Measurements from ENCODE around the gene ARHGEF4. TPM values are rescaled to one million over a fixed set of nuclear protein-coding genes. Genes with fewer than 3 reads are reported as not detected.

Gene ARHGEF4
- total RNA-seq, 1 donor from 2014 or later, result 74.8 TPM

DNA sequence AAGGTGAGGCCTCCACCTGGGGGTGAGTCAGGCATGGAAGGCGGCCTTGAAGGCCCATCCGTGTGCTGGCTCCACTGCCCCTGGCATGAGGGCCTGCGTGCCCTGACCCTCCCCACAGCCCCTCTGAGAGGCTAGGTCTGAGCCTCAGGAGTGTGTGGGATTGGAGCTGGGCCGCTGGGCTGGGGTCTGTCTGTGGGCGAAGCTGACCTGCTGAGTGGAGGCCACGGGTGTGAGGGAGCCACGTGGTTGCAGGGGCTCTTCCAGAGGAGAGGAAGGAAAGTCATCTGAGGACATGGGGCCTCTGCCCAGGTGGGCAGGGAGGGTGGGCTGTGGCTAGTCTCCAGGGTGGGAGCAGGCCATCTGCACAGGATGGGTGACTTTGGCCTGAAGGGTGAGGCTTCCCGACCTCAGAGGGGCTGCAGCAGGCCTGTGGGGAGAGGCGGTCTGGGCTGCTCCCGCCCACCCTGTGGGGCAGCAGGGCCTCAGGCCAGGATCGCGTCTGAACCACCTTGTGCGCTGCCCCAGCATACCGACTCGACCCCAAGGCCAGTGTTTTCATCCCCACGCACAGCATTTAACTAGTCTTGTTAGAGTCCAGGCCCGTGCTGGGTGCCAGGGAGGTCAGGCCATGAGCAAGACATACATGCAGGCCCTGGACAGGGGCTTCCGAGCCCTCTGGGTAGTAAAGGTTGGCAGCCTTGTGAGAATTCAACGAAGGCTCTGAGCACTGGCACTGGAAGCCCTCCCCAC is 11.2 kb downstream of the ARHGEF4 start:
- no peak for FAIRE-seq
- peaks cover 2% of the 10 kb centered on the region for H3K36me3 ChIP-seq (ENCODE audit: control insufficient read depth, insufficient read depth, low read length)
- H3K27me3 ChIP-seq (ENCODE audit: control insufficient read depth, insufficient read depth, low read length), result no peaks in the 10 kb centered on the region
- DNase-seq (ENCODE audit: low read depth), result no peak
- no peak overlapping the region for H3K4me3 ChIP-seq (ENCODE audit: low read depth, low read length)
- no peak for TF ChIP-seq CTCF (IDR thresholded peaks at IDR 0.05; ENCODE audit: insufficient read depth, low read length, severe bottlenecking)

DNA sequence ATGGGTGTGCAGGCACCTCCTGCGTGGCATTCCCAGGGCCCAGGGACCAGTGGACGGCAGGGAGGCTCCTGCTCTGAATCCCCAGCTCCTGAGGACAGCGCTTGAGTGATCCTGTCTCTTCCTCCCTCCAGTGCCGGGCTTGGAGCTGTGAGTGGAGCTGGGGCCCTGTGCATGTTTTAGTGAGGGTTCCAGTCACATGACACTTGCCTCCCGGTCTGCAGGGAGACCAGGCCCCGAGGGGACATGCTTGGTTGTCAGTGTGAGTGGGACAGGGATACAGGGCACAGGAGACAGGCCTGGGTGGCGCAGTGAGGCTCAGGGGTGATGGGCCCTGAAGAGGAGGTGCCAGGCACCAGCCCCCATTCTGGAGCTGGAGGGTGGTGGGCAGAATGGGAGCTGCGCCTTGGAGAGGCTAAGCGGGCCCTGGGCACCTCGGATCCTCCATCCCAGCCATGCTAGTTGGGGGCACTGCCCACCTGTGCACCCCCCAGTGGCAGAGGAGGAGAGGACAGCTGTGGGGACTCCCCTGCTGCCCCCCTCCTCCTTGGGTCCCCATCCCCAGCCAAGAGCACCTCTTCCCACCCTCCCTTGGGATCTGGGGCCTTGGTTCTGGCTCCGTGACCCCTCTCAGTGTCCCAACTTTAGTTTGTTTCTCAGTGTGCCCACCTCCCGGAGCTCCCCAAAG is 12.0 kb downstream of the ARHGEF4 start:
- peaks cover 2% of the 10 kb centered on the region for H3K36me3 ChIP-seq (ENCODE audit: control insufficient read depth, insufficient read depth, low read length)
- no peak for DNase-seq (ENCODE audit: low read depth)
- H3K27me3 ChIP-seq (ENCODE audit: control insufficient read depth, insufficient read depth, low read length), result no peaks in the 10 kb centered on the region
- no peak for FAIRE-seq
- TF ChIP-seq CTCF (IDR thresholded peaks at IDR 0.05; ENCODE audit: insufficient read depth, low read length, severe bottlenecking), result peak; percentile 1
- no peak overlapping the region for H3K4me3 ChIP-seq (ENCODE audit: low read depth, low read length)

- no peak overlapping the region for H3K4me3 ChIP-seq (ENCODE audit: low read depth, low read length)
- peaks cover 2% of the 10 kb centered on the region for H3K36me3 ChIP-seq (ENCODE audit: control insufficient read depth, insufficient read depth, low read length)
- no peaks in the 10 kb centered on the region for H3K27me3 ChIP-seq (ENCODE audit: control insufficient read depth, insufficient read depth, low read length)
- FAIRE-seq (no peak), DNase-seq (ENCODE audit: low read depth) (no peak)
- TF ChIP-seq CTCF (IDR thresholded peaks at IDR 0.05; ENCODE audit: insufficient read depth, low read length, severe bottlenecking), result no peak
Measured at GRCh38 chr2:130849896-130850787, 13.4 kb downstream of the ARHGEF4 start.

DNA sequence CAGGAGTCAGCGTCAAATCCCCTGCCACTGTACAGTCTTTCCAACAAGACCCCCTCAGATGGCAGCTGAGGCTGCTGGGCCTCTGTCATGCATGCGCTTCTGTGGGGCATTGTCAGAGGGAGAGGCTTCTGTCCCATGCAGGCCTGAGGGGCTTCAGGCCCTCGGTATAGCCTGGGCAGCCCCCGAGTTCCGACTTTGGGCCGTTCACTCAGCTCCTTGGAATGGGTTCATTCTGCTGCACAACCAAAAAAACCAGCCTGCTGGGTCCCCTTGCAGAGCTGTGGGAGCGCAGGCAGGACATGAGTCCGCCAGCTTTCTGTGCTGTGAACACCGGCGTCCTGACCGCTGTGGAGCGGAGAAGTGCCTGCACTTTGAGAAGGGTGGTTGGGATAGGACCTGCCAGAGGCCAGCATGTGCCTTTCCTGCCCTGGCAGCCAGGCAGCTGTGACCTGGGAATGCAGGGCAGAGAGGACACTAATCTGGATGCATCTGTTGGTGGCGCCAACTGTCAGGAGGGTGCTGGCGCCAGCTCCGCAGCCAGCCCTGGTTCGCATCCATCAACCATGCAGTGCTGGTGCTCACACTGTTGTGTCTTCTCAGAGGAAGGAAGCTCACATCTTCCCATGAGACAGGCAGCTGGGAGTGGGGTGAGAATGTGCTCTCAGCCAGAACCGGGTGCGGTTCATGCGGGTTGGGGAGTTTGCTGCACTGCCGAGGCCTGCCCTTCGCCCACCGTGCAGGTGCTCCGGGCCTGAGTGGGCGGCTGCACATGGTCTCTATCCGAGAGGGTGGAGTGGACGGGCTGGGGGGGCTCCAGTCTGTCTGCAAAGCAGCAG is 14.3 kb downstream of the ARHGEF4 start:
- DNase-seq (ENCODE audit: low read depth) (no peak), FAIRE-seq (no peak)
- Histone ChIP-seq H3K36me3 (ENCODE audit: control insufficient read depth, insufficient read depth, low read length) (peaks cover 2% of the 10 kb centered on the region), H3K27me3 (ENCODE audit: control insufficient read depth, insufficient read depth, low read length) (no peaks in the 10 kb centered on the region), H3K4me3 (ENCODE audit: low read depth, low read length) (no peak overlapping the region)
- TF ChIP-seq CTCF (IDR thresholded peaks at IDR 0.05; ENCODE audit: insufficient read depth, low read length, severe bottlenecking), result no peak

DNA sequence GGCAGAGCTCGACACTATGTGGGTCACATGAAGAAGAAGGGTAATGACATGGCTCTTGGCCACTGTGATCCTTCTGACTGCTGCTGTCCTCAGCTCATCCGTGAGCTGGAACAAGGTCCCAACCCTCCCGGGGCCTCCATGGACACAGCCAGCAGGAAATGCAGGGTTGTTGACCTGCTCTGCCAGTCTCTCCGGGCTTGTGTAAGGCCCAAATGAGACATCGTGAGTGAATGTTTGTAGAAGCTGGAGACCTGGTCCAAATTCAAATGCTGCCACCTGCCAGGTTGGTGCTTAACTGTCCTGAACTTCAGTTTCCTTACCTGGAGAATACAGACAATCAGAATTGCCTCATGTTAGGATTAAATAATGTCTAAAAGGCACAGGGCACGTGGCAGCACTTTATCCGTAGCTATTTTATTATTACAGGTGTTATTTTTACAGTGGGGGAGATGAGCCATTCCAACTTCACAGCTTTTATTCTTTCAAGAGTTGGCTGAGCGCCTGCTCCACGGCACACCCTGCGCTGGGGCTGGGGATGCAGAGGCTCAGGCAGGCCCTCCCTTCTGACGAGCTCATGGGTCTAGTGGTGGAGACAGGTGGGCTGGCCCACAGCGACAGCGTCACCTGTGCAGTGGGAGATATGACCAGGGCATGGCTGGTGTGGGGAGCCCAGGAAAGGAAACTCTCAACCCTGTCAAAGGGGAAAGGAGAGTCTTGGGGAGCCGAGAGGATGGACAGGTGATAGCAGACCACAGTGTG is 15.1 kb downstream of the ARHGEF4 start:
- Histone ChIP-seq H3K36me3 (ENCODE audit: control insufficient read depth, insufficient read depth, low read length) (peaks cover 2% of the 10 kb centered on the region), H3K4me3 (ENCODE audit: low read depth, low read length) (no peak overlapping the region), H3K27me3 (ENCODE audit: control insufficient read depth, insufficient read depth, low read length) (no peaks in the 10 kb centered on the region)
- no peak for FAIRE-seq
- no peak for TF ChIP-seq CTCF (IDR thresholded peaks at IDR 0.05; ENCODE audit: insufficient read depth, low read length, severe bottlenecking)
- DNase-seq (ENCODE audit: low read depth), result peak; percentile 26
